Lung (tissue), 12 donors: ENCODE measurements around the gene LEMD2. TPM values are rescaled to one million over a fixed set of nuclear protein-coding genes. Genes with fewer than 3 reads are reported as not detected.

Source experiments
- ATAC-seq: fragments of 200-7000 bp; cut with Tn5 transposase; one replicate; pipeline ENCODE4 v1.9.1; 2020; ENCODE audit warnings: moderate number of reproducible peaks; ENCODE audit not compliant: insufficient read depth, low FRiP score
- DNase-seq, 3 donors: peaks; one replicate each; pipeline ENCODE4 v3.0.0-alpha.2; 2013 to 2017
- H3K27ac ChIP-seq, 2 donors: one replicate each; pipeline ENCODE4 v1.5.1; 2013; ENCODE audit warnings: mild to moderate bottlenecking in 2 of 2, moderate library complexity in 2 of 2, control low read depth in 1 of 2, inconsistent platforms in 1 of 2, low read depth in 1 of 2, low read length in 1 of 2
- H3K27me3 ChIP-seq, 3 donors: one replicate each; pipeline ENCODE4 v1.5.1; 2013; ENCODE audit warnings: low read length in 2 of 3; ENCODE audit not compliant: control insufficient read depth in 3 of 3, insufficient read depth in 3 of 3
- H3K36me3 ChIP-seq, 4 donors: one replicate each; pipeline ENCODE4 v1.5.1; 2013; ENCODE audit warnings: low read length in 4 of 4, mild to moderate bottlenecking in 1 of 4, moderate library complexity in 1 of 4; ENCODE audit not compliant: control insufficient read depth in 4 of 4, insufficient read depth in 4 of 4
- H3K4me1 ChIP-seq, 5 donors: one replicate each; pipeline ENCODE4 v1.5.1; 2013; ENCODE audit warnings: low read length in 5 of 5, mild to moderate bottlenecking in 2 of 5, moderate library complexity in 1 of 5; ENCODE audit not compliant: control insufficient read depth in 5 of 5, insufficient read depth in 5 of 5
- H3K4me3 ChIP-seq: one replicate; pipeline ENCODE4 v1.5.1; 2013; ENCODE audit warnings: mild to moderate bottlenecking, control low read depth, moderate library complexity
- H3K9ac ChIP-seq, 2 donors: one replicate each; pipeline ENCODE4 v1.5.1; 2013; ENCODE audit warnings: low read length in 2 of 2, control low read depth in 1 of 2; ENCODE audit not compliant: insufficient read depth in 1 of 2
- H3K9me3 ChIP-seq, 4 donors: one replicate each; pipeline ENCODE4 v1.5.1; 2013; ENCODE audit warnings: low read length in 3 of 4, mild to moderate bottlenecking in 1 of 4, moderate library complexity in 1 of 4; ENCODE audit not compliant: control insufficient read depth in 4 of 4, insufficient read depth in 3 of 4
- CTCF ChIP-seq: IDR thresholded peaks from 2 replicates; pipeline ENCODE4 v1.5.1; 2012; ENCODE audit warnings: mild to moderate bottlenecking; ENCODE audit errors: control extremely low read depth, extremely low read depth
- WGBS, 2 donors: extraction: QIAGEN DNeasy Blood & Tissue Kit; methylation state at CpG; one replicate each; pipeline ENCODE4 v1.1.7; 2013; 5-methylcytosine and 5-hydroxymethylcytosine counted together
- polyA plus RNA-seq, 2 donors: library from polyadenylated mRNA; stranded (reverse); fragments of 200-250 nt; gene quantifications; one replicate each; pipeline ENCODE4 v1.2.1, GENCODE V29; 2013
- total RNA-seq, 2 donors: library from RNA; depleted of rRNA in 1 of 2; stranded (reverse); fragments of >200 nt in 1 of 2; gene quantifications; one replicate each; pipeline ENCODE4 v1.2.1, GENCODE V29; 2014 to 2021
- donor health status: control.
- donor health status: control.
- donor health status: Bipolar disorder and iron deficiency.
- donor health status: healthy.
- donor health status: DM: yes; HTN: yes; CAD: no.

The LEMD2 gene
- total and polyA plus RNA-seq, 4 donors = 52.1 to 63.6 (median 54.5) TPM

DNA sequence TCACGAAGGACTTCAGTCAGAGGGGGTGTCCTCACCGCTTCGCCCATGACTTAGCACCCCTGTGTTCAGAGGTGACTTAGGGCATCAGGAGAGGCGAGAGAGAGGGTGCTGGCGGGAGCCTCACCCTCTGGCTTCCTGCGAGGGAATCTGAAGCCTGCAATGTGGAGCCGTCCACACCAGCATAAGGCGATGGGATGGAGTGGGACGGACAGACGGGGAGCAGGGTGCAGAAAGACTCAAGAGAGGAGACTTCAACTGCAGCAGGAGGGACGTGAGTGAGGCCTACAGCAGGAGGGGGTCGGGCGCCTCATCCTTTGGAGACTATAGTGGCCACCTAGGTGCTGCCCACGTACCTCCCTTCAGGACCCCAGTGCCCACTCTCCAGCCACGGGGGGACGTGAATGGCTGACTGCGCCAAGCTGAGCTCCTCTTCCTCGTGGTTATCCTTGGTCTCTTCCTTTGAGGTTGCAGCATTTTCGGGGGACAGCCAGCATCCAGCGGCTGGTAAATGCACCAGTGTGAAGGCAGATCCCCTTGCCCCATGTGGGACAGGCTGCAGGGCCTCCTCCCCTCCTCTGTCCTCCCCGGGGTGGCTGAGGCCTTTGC, 41.8 kb upstream of the LEMD2 start:
- H3K27me3 ChIP-seq = no peaks in the 10 kb centered on the region
- no peaks in the 10 kb centered on the region for H3K36me3 ChIP-seq
- no peaks in the 10 kb centered on the region for H3K4me1 ChIP-seq
- no peak overlapping the region for H3K9ac ChIP-seq
- no peak for TF ChIP-seq CTCF
- H3K4me3 ChIP-seq = no peak overlapping the region
- 77 to 88% methylated on average over 21 of the region's 21 CpGs for WGBS, 2 donors
- H3K9me3 ChIP-seq = no peaks in the 10 kb centered on the region
- H3K27ac ChIP-seq = no peak overlapping the region
- DNase-seq = no peak
- ATAC-seq = no peak

GRCh38 chr6:33828764-33829731, 40.1 kb upstream of the LEMD2 start:
- Histone ChIP-seq H3K9me3 (no peaks in the 10 kb centered on the region), H3K36me3 (no peaks in the 10 kb centered on the region)
- 64 to 70% methylated on average over 15 of the region's 15 CpGs for WGBS, 2 donors

DNA sequence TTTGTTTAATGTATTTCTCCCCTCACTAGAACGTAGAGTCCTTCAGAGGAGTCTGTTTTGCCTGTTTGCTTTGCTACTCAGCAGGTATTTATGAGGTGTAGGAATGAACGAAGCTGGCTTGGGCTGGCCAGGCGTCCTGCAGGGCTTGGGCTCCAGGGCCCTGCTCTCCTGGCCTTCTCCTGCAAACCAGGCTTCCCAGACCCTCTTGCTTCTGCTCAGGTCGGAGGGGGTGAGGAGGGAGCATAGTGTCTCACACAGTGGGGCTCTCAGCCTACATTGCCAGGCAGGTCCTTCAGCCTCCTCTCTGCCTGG, 39.5 kb upstream of the LEMD2 start:
- DNase-seq = no peak
- WGBS, 2 donors = 55 to 75% methylated on average over 4 of the region's 4 CpGs
- ATAC-seq = no peak
- peaks cover 0 to 12% (median 3%) of the 10 kb centered on the region in 5 donors for H3K4me1 ChIP-seq
- H3K9me3 ChIP-seq = no peaks in the 10 kb centered on the region
- no peaks in the 10 kb centered on the region for H3K27me3 ChIP-seq
- no peak overlapping the region for H3K9ac ChIP-seq
- H3K27ac ChIP-seq = no peak overlapping the region
- no peaks in the 10 kb centered on the region for H3K36me3 ChIP-seq
- no peak for TF ChIP-seq CTCF
- no peak overlapping the region for H3K4me3 ChIP-seq

More at GRCh38 chr6:33828764-33829731, 40.1 kb upstream of the LEMD2 start:
- ATAC-seq (no peak), DNase-seq (peak in 1 of 3 donors; percentile 34)
- H3K4me1 ChIP-seq = peaks cover 0 to 10% (median 3%) of the 10 kb centered on the region in 5 donors
- no peak for TF ChIP-seq CTCF
- H3K27me3 ChIP-seq = no peaks in the 10 kb centered on the region
- H3K27ac ChIP-seq = no peak overlapping the region
- no peak overlapping the region for H3K4me3 ChIP-seq
- H3K9ac ChIP-seq = no peak overlapping the region
